GM18498 (cell line): ENCODE measurements around the gene CCDC33.

Experiments
- ATAC-seq: cut with Tn5 transposase; IDR thresholded peaks from one replicate; pipeline ENCODE4 v1.9.1; 2021; ENCODE audit warnings: mild to moderate bottlenecking, moderate library complexity; ENCODE audit not compliant: unreplicated experiment

The CCDC33 gene

GRCh38 chr15:74277242-74277810 lies 41.2 kb downstream of the CCDC33 start:
- no peak for ATAC-seq

DNA sequence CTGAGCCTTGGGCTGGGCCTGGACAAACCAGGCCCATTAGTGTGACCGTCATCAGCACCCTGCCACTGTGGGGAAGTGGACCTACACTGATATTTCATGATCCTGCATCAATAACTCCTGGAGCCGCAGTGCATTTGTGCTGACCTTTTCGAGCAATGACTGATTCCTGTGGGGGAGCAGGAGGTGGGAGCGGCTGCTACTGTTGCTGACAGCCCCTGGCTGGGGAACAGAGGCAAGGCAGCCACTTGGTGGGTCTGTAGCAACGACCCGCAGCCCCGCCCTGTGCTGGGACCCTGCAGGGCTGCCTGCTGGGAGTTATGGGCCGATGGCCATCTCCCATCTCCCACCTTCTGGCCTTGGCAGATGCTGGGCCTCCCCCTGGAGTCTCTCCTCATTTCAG lies 42.1 kb downstream of the CCDC33 start:
- ATAC-seq: no peak

- no peak for ATAC-seq
Observed at GRCh38 chr15:74281147-74282133, 45.3 kb downstream of the CCDC33 start.

- no peak for ATAC-seq
Observed at GRCh38 chr15:74283368-74283767, 47.2 kb downstream of the CCDC33 start.

DNA sequence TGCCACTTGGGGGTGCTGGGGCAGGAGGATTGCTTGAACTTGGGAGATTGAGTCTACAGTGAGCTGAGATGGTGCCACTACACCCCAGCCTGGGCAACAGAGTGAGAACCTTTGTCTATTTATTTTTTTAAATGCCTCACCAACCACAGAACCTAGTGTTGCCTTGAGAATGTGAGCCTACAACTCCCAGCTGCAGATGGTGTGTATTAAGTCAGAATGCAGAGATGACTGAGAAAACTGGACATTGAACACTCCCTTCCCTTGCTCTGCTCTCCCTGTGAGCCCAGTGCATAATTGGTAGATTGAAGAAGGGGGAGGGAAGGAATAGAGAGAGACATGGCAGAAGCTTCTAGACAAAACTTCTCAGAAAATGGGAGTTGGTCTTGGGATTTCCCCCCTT lies 53.5 kb downstream of the CCDC33 start:
- ATAC-seq: no peak

- ATAC-seq: no peak
Observed at GRCh38 chr15:74290645-74291044, 54.5 kb downstream of the CCDC33 start.

DNA sequence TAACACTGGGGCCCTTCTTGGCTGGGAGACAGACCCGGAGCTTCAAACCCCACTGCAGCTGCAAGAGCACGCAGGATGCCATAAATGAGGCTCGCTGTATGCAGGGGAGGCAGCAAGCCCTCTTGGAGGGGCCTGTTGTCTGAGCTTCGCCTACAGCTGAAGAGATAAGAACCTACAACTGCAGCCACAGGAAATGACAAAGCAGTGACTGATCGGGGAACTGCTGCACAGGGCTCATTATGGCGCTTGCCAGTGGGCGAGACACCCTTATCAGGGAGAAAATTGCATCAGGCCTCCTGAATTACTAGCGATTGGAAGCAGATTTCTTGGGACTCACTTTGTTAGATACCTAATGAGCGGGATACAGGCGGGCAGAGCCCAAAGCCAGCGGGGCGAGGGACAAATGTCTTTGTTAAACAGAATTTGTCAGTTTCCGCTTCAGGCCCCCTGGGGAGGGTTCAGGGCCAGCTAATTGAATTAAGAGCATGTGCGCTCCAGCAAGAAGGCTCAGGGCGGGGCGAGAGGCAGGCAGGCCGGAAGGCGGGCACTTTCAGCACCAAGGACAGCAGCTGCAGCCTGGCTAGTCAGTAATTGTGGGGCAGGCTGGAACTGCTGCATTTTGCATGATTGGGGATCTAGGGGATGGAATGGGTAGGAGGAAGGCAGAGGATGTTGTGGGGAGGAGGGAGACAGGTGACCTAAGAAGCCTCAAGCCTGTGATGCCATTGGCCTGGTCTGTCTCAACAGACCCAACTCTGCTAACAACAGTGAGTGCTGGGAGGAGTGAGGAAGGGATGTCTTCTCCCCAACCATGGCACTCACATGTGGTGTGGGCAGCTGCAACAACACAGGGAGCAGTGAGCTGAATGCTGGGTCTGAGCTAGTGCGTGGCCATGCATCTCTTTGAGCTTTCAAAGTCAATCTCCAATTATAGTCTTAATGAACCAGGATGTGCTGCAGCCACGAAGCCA lies 55.3 kb downstream of the CCDC33 start:
- ATAC-seq: no peak

DNA sequence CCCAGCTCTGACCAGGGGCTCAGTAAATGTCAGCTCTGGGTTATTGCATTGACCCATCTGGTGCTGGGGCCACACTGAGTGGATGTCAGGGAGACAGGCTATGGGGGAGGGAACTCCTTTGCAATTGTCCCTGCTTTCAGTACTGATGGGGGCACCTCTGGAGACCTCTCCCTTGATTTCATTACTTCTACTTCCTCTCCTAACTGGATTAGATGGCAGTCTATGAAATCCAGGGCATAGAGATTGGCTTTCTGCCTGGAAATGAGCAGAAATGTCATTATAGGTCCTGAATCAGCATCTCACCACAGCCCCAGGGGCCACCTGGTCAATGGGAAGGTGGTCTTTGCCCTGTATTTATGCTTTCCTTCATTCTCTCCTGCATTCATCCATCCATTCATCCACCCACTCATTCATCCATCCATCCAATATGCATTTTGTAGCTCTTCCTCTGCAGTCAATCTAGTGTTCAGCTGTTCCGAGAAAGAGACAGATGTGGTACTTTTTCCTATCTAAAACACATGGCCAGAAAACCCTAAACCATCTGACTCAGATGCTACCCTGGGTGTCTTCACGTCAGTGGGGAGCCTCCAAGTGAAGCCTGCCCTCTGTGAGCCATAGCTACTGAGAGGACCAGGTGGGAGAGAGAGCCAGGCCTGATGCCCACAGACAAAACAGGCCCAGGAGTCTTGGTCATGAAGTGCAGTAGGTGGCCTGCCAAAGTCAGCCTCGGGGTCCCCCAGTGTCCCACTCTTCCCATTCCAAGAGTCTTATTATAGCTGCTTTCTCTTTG lies 57.1 kb downstream of the CCDC33 start:
- no peak for ATAC-seq

DNA sequence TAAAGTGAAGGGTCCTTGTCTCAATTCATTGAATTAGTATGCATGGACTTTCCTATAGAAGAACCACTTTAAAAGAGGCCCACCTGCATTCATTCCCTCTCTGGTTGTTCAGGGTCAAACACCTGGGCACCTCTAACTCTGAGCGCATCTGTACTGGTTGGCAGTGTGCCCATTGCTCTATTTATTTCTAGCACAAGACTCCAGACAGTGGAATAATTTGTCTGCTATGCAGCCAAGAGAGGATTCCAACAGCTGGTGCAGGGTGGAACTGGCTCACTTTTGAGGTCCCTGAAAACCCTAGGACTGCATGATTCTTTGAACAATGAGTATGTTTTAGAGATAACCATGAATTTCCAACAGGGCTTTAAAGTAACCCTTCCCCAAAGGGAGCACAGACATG lies 57.9 kb downstream of the CCDC33 start:
- no peak for ATAC-seq

GRCh38 chr15:74295800-74296199 lies 59.7 kb downstream of the CCDC33 start:
- ATAC-seq: no peak

GRCh38 chr15:74297887-74298286 lies 61.8 kb downstream of the CCDC33 start:
- ATAC-seq: no peak

GRCh38 chr15:74300057-74300795 lies 64.1 kb downstream of the CCDC33 start:
- no peak for ATAC-seq

- no peak for ATAC-seq
Observed at GRCh38 chr15:74301583-74302361, 65.6 kb downstream of the CCDC33 start.

DNA sequence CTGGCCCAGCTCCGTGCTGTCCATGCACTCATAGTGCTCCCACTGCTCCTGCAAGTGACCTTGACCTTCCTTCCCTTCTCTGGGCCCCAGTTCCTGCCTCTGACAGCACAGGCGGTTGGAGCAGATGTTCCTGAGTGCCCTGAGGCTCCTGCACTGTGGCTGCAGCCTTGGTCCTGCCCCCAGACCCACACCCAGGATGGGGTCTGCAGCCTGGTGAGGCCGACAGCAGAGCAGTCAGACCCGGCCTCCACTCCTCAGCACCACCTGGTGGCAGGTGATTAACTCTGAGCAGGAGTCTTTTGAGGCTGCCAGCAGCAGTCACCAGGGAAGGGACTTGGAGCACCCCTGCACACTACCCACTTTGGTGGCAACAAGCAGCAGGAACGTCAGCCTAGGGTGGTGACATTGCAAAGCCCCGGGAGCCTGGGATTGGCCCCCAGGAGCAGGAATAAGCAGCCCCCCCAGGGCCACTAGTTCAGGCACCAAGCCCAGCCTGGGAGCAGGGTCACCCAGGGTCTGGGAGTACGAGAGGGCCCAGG lies 66.8 kb downstream of the CCDC33 start:
- ATAC-seq: no peak

- no peak for ATAC-seq
Observed at GRCh38 chr15:74303741-74304309, 67.7 kb downstream of the CCDC33 start.

- ATAC-seq: no peak
Observed at GRCh38 chr15:74304431-74304830, 68.3 kb downstream of the CCDC33 start.

DNA sequence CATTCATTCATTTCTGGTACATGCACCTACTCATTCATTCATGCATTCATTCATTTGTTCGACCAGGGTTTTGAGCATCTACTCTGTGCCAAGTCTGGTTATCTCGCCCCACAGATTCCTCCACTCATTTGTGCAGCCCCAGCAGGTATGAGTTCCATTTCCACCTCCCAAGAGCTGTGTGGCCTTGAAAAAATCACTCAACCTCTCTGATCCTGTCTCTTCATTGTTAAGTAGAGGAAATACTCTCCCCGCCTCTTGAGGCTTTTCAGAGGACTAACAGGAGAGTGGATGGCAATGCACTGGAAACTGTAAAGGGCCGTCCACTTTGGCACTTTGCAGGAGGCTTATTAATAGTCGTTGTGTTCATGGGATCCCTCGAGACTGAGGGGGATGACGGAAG lies 69.6 kb downstream of the CCDC33 start:
- no peak for ATAC-seq

GRCh38 chr15:74306781-74307217 lies 70.7 kb downstream of the CCDC33 start:
- ATAC-seq: no peak
